GM18858 (cell line): ENCODE measurements around the gene SUOX.
"Not testable (repeated sequence)": the region's sequence is repeated elsewhere in the genome, so short reads cannot be mapped to it uniquely, and the experiment has no call there.

Experiments used
- ATAC-seq: cut with Tn5 transposase; IDR thresholded peaks from one replicate; pipeline ENCODE4 v1.9.1; 2021; ENCODE audit not compliant: unreplicated experiment

Gene SUOX

DNA sequence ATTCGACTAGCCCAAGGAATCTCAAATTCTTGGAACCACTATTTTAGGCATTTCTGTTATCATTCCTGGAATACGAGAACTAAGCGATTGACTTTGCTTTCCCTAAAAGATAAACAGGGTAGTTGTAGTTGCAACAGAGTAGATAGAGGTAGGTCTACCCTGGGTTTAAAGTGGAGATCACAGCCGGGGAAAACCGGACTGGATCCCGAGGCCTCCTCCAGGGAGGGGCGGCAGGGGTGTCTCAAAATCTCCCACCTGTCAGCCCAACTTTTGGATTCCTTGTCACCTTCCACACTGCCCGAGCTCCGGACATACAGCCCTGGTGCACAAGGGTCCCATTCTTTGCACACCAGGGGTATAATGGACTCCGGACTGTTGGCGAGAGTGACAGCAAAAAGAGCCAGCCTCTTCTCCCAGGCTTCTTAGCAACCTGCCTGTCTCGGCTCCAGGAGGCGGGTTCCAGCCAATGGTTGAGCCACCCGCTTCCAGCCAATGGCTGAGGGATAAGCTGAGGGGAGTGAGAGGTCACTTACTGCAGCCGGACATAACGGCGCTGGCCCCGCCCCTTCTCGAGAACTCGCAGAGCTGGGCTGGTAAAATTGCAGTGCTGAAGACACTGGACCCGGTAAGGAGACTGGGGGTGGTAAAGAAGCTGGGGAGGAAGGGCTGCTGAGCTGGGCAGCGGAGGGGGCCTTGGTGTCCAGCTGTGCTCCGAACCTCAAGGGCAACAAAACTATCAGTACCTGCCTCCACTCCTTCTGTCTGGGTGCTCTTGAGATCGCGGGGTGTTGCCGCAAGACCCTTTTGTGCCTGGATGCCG, at the start of gene SUOX:
Gene SUOX, plus strand, starts transcription at position 562 of the 820 bp plus-strand sequence. CDS start 4,946 bp downstream, outside the sequence.
- peak; percentile 94 for ATAC-seq

DNA sequence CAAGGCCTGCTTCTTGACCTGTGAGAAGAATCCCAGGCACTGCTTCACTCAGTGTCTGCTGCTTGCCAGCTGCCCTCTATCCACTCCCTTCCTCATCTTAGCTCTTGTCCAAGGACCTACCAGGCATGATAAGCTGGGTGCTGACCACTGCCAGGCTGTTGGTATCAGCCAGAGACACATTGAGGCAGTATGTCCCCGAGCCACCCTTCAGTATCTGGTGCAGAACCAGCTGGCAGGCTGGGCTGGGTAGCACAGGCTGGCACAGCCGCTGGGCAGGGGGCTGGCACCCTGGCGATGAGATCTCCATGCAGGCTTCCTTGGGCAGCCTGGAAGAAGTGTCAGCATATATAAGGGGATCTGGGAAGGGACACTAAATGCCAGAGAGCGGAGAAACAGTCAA, 41.7 kb upstream of the SUOX start:
- no peak for ATAC-seq

DNA sequence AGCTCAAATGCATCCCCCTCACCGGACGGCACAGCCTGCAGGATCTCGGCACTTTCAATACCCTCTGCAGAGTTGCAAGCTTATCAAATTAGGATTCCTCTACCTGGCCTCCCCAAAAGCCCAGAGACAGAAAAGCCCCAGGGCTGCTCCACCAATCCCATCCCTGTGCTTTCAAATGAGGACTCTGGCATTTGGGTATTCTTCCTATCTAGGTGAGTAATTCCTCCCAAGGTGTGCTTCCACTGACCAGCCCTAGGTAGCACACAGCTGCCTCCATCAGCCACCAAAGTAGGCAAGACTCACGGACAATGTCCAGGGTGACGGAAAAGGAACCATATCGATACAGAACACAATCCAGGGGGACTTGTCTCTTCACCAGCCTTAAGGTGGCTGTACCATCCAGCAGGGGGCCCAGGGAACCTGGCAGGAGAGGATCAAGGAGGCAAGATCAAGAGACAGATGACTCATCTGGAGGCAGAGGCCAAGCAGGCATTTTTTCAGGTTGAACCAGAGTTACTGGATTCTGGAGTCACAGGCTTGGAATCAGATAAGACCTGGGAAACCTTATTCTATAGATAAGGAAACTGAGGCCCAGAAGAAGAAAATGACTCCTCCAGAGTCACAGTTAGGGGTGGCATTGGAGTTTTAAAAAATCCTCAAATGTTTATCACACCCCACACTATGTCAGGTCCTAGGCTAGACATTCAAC, 41.1 kb upstream of the SUOX start:
- ATAC-seq: no peak

- ATAC-seq: no peak
These were observed 39.8 kb upstream of the SUOX start for GRCh38 chr12:55957106-55957859.

GRCh38 chr12:55963760-55964159, 33.3 kb upstream of the SUOX start:
- no peak for ATAC-seq

DNA sequence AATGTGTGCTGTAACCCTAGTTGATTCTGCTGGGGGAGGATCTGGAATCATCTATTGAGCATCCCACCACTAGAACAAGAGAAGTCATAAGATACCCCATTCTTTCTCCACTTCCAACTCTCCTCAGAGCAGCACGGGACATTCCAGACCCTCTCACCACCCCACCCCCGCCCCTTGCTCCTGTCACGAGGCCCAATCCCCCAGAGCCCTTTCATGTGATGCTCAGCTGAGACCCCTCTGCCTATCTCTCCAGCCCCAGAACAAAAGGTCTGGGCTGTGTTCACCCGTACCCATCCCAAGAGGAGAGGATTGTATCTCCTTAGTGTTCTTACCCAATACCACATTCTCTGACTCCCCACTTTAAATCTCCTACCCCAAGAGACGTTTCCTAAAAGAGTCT, 31.8 kb upstream of the SUOX start:
- no peak for ATAC-seq

GRCh38 chr12:55965941-55966407, 31.1 kb upstream of the SUOX start, which contains the start of gene PMEL:
Gene PMEL (minus strand): TSS chr12:55966042. CDS start chr12:55966011, 31 bp downstream.
- ATAC-seq: no peak

DNA sequence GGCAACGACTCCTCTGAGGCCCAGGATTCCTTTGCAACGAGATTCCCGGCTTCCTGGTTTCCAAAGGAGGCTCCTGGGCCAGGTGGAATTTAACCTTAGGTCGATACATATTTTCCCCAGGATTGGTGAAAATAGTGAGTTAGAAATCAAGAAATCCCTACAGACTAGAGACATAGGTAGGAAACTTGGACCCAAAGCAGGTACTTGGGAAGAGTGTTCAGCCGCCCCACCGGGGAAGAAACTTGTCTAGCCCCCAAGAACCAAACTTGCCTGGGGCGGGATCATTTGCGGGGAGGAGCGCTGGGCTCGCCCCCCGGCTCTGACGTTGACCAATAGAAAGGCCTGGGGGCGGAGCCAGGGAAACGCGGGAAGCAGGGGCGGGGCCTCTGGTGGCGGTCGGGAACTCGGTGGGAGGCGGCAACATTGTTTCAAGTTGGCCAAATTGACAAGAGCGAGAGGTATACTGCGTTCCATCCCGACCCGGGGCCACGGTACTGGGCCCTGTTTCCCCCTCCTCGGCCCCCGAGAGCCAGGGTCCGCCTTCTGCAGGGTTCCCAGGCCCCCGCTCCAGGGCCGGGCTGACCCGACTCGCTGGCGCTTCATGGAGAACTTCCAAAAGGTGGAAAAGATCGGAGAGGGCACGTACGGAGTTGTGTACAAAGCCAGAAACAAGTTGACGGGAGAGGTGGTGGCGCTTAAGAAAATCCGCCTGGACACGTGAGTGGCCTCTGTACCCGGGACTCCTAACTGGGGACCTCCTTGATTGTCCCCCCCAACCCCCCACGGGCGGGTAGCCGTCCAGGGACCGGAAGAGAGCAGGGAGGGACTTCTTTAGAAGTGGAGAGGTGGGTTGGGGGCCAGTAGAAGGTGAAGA, 30.4 kb upstream of the SUOX start, which contains the start of gene CDK2:
Gene CDK2, plus strand, starts transcription at position 423 of the 874 bp plus-strand sequence. Its CDS starts 179 bp downstream, at position 602.
- ATAC-seq: peak; percentile 79

DNA sequence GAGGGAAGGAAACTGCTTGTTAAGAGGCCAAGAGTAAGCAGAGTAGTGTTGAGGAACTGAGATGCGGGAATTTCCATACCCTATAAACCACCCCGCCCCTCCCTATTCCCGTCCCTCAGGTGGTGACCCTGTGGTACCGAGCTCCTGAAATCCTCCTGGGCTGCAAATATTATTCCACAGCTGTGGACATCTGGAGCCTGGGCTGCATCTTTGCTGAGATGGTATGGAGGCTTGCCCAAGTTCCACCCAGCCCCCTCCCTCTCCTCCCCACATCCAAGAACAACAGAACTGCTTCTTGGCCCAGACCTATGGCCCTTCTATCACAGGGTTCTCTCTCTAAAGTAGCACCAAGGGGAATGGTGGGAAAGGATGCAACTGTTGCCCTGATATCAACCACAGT, 27.7 kb upstream of the SUOX start:
- ATAC-seq: no peak

DNA sequence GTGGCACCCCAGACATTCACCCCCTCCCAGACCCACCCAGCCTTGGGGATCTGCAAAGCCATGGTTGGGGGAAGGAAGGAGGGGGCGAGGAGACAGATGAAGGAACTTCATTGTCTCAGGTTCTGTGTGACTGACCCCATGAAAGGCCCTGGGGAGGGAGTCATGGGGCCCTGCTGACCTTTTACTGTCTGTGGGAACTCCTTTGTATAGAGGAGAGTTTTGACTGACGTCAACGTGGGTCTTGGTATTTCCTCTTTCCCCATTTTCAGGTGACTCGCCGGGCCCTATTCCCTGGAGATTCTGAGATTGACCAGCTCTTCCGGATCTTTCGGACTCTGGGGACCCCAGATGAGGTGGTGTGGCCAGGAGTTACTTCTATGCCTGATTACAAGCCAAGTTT, 26.3 kb upstream of the SUOX start:
- ATAC-seq: no peak

DNA sequence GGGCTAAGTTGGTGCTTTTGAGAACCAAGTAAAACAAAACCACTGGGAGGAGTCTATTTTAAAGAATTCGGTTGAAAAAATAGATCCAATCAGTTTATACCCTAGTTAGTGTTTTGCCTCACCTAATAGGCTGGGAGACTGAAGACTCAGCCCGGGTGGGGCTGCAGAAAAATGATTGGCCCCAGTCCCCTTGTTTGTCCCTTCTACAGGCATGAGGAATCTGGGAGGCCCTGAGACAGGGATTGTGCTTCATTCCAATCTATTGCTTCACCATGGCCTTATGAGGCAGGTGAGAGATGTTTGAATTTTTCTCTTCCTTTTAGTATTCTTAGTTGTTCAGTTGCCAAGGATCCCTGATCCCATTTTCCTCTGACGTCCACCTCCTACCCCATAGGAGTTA, 25.0 kb upstream of the SUOX start:
- ATAC-seq: no peak

- ATAC-seq: no peak
These were observed 24.6 kb upstream of the SUOX start for GRCh38 chr12:55972456-55972855.

GRCh38 chr12:55972911-55973598, 24.0 kb upstream of the SUOX start:
- ATAC-seq: no peak

- ATAC-seq: peak; percentile 91
These were observed 23.3 kb upstream of the SUOX start, which contains the start of gene RAB5B for GRCh38 chr12:55973599-55974307. Gene RAB5B (plus strand): TSS chr12:55974078. CDS start chr12:55986961, 12,883 bp downstream.

- no peak for ATAC-seq
These were observed 22.8 kb upstream of the SUOX start for GRCh38 chr12:55974308-55974730.

- ATAC-seq: no peak
These were observed 18.7 kb upstream of the SUOX start for GRCh38 chr12:55978393-55978792.

DNA sequence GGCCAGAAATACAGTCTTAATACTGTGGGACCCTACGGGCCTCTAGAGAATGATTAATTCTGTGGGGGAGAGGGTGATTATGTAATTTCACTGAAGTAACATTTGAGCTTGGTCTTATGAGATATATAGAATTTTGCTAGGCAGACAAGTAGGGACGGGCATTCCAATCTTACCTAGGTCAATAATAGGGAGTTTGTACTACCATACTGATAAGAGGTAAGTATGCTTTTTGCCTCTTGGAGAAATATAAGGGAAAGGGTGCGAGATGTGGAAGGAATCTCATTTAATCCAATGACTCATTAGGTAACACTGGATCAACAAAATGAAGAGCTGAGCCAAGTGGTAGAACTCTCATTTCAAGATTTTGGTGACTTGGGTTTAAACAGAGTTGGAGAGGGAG, 18.0 kb upstream of the SUOX start:
- ATAC-seq: no peak

- ATAC-seq: not testable (repeated sequence)
These were observed 15.2 kb upstream of the SUOX start for GRCh38 chr12:55981882-55982281.
